HG03045 (cell line): ENCODE measurements around the gene SYT9.
"Not testable (repeated sequence)": the region's sequence is repeated elsewhere in the genome, so short reads cannot be mapped to it uniquely, and the experiment has no call there.

Experiments used
- ATAC-seq: cut with Tn5 transposase; IDR thresholded peaks from one replicate; pipeline ENCODE4 v1.9.1; 2021; ENCODE audit warnings: mild to moderate bottlenecking, moderate library complexity; ENCODE audit not compliant: unreplicated experiment

SYT9 gene

DNA sequence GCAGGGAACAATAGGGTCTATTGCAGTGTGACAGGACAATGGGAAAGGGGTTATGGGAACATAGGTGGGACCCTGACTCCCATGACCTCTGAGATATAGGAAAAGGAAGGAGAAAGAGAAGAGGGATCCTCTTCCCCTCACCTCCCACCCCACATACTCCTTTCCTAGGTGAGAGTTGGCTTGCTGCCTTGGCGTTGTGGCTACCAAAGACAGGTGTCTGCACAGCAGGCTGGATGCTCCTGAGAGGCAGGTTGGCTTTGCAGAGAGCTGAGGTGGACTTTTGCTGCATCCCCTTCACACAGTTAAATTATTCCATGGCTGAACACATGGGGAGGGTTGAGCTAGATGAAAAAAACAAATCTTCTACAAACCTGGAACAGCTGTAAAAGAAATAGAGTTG lies 80.7 kb downstream of the SYT9 start:
- ATAC-seq, result no peak

DNA sequence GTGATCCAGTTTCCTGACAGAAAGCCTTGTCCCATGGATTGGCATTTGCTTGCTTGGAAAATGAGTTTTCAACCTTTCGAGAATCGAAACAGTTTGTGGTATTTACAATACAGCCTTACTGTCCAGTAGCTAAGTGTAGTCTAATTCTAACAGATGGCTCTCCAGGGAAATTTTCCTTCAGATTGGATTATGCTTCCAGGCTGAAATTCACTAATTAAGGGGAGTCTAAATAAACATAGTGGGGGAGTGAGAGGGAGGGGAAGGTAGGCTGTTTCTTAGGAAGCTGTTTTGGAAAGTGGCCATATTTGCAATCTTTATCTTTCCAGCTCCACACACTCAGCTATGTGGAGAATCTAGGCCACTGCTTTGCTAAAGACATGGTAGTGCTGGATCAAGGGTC lies 81.3 kb downstream of the SYT9 start:
- no peak for ATAC-seq

DNA sequence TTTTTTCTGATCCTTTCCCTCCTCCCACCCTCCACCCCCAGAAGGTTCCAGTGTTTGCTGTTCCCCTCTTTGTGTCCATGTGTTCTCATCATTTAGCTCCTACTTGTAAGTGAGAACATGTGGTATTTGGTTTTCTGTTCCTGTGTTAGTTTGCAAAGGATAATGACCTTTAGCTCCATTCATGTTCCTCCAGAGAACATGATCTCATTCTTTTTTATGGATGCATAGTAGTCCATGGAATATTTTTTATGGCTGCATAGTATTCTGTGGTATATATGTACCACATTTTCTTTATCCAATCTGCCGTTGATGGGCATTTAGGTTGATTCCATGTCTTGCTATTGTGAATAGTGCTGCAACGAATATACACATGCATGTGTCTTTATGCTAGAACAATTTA lies 83.7 kb downstream of the SYT9 start:
- ATAC-seq, result not testable (repeated sequence)

DNA sequence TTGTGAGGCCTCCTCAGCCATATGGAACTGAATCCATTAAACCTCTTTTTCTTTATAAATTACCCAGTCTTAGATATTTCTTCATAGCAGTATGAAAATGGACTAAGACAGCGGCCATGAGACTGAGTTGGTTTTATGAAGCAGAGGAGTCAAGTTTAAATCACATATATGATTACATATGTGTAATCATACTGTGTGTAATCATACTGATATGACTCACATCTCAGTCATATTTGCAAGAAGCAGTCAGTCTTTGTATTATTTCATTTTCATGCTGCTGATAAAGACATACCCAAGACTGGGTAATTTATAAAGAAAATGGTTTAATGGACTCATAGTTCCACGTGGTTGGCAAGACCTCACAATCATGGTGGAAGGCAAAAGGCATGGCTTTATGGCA lies 89.8 kb downstream of the SYT9 start:
- no peak for ATAC-seq

DNA sequence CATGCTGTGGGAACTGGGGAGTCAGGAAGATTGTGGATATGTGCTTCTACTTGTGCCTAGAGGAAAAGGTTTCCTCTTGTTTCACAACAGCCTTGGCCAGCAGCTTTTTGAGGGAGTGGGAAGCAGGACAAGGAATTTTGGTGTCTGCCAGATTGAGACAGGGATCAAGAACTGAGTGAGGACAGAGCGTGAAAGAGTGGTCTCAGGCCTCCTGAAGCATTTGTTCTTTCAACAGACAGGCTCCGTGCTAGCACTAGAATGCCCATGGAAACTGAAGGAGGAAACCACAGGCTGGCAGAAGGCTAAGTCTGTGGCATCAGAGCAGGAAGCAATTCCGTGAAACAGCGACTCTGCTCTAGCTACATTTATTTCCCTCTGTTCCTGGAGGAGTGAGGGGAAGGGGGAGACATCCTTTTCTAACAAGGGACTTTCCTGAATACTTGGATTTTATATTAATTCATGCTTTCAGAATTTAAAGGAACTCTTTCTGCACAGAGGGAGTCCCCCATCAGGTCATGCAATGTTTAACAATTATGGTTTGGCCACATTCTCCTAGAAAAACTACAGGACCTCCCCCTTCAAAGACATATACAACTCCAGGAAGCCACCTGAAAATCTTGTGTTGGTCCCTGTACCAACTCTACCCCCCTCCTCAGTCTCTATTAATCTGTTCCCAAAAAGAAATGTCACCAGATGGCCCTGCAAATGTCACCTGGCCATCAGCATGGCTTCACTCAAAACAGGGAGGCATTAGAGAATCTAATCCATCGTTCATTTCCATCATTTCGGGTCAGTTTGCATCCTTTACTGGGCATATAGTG lies 96.1 kb downstream of the SYT9 start:
- no peak for ATAC-seq

DNA sequence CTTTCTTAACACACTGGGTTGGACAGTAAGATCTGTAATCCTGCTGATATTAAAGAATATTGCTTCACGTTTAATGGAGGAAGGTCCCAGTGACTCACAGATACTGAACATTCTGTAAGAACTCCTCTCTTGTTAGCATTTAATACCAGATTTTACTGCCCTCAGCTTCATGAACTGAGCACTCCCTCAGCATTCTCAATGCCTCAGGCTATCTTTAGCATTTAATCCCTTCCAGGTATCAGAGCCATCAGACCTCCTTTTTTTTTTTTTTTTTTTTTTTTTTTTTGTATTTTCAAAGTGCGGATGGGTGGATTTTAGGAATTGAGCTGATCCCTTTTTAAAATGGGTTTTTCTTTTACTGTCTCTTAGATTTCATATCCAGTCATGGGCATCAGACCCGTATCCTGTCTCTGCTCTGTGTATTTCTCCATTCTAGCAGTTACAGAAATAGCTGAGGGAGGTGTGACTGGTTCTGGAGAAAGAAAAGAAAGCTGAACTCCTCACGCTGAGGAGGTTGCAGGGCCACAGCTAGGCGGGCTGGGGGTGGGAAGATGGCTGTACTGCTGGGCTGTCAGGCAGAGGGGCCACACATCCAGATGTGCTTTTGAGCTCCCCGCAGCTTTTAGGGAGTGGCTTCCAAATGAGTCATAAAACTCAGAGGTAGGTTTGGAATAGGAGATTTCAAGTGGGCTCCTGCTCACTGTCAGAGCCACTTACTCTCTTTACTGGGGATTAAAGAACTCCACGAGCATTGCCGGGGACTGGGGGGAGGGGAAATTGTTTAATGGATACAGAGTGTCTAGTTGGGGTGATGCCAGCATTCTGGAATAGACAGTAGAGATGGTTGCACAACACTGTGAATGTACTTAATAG lies 97.0 kb downstream of the SYT9 start:
- no peak for ATAC-seq

DNA sequence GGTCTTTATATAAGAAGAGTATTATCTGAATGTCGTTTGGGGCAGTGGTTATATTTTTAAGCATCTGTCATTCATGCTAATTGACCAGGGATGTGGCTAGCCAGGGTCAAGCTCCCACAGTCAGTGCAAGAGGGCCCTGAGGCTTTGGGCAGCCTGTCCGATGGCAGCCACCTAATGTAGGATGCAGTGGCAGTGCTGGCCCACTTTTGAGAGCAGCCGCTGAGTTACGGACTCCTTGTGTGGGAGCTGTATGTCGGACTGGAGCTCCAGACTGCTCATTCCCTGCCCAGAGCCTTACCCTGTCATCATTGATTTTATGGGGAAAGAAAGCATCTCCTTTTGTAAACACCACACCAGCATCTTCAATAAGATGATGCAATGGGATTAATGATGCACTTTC lies 99.5 kb downstream of the SYT9 start:
- ATAC-seq, result no peak

DNA sequence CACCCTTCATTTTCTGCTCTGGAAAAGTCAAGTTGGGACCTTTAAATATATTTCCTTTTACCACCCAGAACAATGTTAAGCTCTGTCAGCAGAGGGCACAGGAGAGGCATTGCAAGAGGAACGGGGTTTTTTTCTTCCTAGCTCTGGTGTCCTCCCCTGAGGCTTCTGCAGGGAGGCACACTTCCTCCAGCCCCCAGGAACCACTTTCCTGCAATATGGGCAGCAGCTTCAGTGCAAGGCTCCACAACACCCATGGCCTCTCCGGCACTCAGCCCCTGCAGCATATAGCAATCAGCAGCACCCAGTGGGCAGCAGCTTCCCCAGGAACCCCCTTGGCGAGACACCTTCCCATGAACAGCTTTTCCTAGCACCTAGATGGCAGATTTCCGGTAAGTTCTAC lies 101.4 kb downstream of the SYT9 start:
- ATAC-seq, result no peak

DNA sequence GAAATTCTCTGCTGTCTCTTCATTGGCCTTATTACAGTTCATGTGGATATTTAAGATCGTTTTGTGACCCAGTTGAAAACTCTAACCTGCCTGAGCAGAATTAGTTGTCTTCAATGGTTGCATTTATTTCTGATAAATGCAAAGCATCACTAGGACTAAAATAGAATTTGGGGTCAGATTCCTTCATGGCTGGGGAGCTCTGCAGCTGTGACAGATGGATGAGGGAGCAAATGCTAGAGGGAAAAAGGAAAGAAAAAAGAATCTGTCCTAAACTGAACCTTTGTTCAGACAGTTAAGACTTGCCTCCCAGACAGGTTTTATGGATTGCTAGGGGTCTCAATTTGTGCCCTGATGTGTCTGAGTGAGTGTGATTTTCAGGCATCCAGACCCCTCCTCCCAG lies 113.0 kb downstream of the SYT9 start:
- no peak for ATAC-seq

DNA sequence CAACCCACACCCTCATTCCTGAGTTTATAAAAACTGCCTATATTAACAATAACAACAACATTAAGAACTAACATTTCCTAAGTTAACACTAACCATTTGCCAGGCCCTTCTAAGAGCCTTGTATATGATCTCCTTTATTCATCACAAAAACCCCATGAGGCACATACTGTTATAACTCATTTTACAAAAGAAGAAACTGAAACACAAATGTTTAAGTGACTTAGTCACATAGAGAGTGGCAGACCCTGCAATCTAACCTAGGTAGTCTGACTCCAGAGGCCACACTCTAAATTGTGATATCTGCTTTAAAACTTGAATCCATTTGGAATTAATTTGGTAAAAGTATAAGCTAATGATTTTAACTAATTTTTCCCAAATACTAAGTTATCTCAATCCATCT lies 116.1 kb downstream of the SYT9 start:
- no peak for ATAC-seq

DNA sequence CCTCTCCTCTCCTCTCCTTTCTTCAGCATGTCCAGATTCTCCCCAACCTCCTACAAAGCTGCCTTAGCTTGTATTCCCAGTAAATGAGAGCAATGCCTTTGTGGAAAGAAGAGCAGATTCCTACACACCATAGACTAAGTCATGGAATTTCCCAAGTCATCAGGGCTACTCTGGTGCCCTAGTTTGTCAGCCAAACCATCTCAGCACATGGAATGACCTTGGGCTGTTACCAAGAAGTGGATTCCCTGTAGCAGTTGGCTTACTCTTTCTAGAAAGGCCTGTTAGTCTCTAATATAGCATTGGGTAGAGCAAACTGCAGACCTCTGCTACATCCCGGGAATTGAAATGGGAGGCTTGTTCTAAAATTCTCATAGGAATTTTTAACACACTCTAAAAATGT lies 124.7 kb downstream of the SYT9 start:
- ATAC-seq, result no peak

DNA sequence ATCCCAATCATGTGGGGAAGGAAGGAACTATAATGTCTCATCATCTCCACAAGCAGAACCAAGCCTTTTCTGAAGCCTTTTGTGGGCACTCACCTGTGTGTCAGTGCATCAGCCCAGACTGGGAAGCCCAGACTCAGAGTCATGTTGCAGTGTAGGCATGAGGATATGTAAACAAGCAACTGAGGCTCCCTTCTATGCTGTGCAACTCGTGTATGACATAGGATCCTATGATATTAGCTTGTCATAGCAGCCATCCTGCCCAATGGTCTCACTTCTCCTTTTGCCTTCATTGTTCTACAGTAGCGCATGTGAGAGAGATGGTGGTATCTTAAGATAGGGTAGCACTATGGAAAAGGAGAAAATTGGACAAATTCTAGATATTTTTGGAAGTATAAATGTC lies 130.2 kb downstream of the SYT9 start:
- ATAC-seq, result no peak

DNA sequence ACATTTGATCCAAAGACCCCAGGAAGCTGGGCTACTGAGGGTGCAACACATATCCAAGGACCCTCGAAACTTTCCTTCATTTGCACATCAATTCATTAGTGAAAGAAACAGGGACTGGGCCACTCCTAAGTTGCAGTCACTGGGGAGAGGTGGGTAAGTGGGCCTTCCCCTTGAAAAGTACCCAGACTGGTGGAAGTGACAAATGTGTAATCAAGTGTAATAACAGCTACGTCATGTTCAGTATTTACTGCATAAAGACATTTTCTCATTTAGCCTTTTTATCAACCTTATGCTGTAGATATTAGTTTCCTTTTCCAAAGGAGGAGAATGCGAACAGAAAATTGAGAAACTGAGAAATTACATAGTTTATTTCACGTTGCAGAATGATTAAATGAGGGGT lies 131.7 kb downstream of the SYT9 start:
- no peak for ATAC-seq

DNA sequence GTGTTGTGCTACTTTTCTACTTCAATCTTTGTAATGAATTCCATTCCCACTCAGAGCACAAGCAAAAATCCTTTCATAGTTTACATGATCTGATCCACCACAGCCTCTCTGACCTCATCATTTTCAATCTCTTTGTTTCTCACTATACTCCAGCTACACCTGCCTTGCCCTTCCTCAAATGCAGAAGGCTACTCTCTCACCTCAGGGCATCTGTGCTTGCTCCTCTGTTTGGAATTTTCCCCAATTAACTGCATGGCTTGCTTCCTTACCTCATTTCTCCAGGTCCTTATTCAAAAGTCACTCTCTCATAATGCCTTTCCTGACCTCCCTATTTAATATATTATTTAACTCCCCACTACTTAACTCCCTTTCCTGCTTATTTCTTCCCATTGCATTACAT lies 133.0 kb downstream of the SYT9 start:
- no peak for ATAC-seq

DNA sequence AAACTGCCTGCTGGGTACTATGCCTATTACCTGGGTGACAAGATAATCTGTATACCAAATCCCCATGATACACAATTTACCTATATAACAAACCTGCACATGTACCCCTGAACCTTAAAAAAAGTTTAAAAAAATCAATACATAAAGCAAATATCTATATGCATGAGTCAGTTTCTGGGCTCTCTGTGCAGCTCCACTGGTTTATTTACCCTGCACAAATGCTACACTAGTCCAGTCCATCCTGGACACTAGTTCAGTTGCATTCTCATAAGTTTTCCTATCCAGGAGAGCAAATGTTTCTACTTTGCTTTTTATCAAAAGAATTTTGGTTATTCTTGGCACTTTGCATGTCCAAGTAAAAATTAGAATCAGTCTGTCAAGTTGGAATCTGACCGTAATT lies 133.8 kb downstream of the SYT9 start:
- no peak for ATAC-seq

DNA sequence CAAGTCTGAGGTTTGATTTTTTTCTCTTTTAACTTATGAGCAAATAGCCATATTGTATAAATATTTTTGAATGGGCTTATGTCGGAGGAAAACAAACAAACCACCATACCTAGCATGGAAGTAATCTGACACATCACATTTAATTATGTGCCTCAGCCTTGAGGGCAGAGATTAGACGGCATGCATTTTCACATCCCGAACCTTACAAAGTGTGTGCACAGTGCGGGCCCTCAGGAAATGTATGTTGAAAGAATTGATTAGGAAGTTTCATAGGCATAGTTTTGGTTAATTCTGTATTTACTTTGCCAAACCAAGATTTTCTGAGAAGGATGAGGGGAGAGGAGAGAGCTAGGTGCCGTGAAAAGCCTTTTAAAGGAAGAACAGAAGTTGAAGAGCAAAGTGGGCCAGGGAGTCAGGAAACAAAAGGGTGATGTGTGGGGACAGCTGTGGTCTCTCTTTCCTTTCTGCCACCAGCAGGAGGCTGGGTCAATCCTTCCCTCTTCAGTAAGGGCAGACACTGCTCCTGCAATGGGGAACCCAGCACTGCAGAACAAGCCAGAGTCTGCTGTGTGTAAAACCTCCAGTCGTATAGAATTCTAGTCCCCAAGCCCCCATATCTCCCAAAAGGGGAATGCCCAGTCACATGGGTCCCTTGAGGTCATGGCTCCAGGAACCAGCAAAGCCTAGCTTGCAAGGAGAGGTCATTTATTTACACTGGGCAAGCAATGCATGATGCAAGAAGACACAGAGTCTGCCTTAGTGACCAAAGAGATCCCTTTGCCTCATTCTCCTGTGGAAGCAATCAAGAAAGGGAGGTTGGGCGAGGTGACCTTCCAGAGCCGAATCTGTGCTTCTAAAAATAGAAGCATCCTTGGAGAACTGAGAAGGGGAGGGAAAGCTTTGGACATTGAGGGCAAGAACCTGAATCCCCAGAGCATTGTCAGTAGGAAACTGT lies 162.5 kb downstream of the SYT9 start:
- no peak for ATAC-seq

DNA sequence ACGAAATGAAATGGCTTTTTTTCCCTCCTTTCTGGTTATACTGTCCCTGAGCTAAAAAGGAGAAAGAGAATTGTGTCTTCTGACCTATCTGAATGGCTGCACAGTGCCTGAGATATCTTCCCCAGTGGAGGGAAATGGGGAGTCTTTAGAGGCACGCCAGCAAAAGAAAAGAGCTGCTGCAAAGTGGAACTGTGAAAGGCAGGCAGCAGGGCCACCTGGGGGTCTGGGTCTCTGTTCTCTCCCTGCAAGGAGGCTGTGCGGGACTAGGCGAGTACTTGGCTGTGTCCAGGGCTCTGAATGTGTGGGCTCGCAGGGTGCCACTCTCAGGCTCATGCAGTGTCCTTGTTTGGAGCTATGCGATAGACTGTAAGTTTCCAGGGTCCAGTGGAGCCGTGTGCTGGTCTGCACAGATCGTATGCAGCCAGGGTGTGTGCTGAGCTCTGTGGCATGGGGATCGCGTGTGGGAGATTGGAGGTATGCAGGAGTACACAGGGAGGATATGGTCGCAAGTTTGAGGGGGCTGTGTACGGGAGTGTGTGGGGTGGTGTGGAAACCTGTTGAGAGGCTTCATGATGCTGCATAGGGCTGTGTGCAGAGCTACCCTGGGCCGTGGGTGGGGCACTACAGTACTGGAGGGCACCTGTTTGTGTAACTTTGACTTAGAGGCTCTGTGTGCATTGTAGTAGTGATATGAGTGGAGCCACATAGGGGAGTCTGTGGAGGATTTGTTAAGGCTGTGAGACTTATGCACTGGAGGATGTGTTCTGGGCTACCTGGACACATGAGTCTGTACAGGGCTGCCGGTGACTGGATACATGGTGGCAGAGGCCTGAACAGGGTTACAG lies 163.5 kb downstream of the SYT9 start:
- ATAC-seq, result no peak

DNA sequence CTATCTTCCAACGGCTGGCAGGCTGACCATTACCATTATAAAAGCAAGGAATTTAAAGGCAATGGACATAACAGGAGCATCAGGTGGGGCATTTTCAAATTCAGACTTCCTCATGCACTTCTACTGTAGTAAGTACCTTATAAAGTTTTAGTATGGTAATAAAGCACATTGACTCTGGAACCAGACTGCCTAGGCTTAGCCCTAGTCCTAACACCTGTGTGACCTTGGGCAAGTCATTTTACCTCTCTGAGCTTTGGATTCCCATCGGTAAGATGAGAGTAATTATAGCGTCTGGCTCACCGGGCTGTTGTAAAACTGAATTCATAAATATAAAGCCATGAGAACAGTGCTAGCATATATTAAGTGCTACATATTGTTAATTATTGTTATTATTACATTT lies 164.4 kb downstream of the SYT9 start:
- ATAC-seq, result no peak

DNA sequence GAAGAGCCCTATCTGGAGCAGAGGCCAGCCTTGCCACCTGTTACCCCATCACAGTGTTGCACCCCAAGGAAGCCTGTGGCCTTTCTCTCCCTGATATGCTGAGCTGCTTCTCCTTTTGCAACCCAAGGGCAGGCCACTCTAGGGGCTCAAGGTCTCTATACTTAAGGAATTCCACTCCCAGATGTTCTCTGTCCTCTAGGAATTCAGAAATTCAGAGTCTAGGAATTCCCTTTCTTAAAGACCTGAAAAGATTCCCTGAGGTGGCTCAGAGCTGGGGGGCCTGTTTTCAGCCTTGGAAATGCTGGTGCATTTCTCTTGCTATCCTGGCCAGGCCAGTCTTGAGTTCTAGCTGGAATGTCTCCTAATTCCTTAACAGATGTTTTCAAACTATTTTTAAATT lies 165.6 kb downstream of the SYT9 start:
- ATAC-seq, result no peak

DNA sequence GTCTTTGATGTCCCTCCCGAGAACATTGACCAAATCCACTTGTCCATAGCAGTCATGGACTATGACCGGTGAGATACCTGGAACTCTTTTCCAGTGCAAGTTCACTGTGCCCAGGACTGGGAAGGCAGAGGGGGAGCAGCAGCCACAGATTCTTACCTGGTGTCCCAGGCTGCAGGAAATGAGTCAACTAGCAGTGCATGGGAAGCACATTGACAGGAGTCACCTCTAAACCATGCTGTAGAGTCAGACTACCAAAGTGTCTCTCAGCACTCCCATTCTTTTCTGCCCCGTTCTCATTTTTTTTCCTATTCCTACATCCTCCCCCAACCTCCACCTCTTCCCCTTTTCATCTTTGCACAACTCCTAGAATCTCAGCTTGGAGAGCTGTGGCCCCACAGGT lies 166.4 kb downstream of the SYT9 start:
- ATAC-seq, result no peak
